GM12801 (cell line): ENCODE results near the gene P4HA2.

Experiments
- CTCF ChIP-seq: IDR thresholded peaks from one replicate; pipeline ENCODE4 v1.5.1; 2011; ENCODE audit warnings: control low read depth; ENCODE audit not compliant: insufficient read length; ENCODE audit errors: extremely low read depth

The P4HA2 gene

GRCh38 chr5:132232465-132232864 is 4.8 kb upstream of the P4HA2 start:
- no peak for TF ChIP-seq CTCF

- TF ChIP-seq CTCF: no peak
These were observed 3.2 kb upstream of the P4HA2 start for GRCh38 chr5:132230871-132231270.

- TF ChIP-seq CTCF: no peak
These were observed 1.6 kb upstream of the P4HA2 start for GRCh38 chr5:132229236-132229635.

- no peak for TF ChIP-seq CTCF
These were observed 785 bp upstream of the P4HA2 start for GRCh38 chr5:132228241-132229035.

- no peak for TF ChIP-seq CTCF
These were observed 493 bp downstream of the P4HA2 start for GRCh38 chr5:132227235-132227484.

- no peak for TF ChIP-seq CTCF
These were observed 978 bp downstream of the P4HA2 start for GRCh38 chr5:132226516-132227234.

GRCh38 chr5:132225165-132226032 is 2.3 kb downstream of the P4HA2 start:
- no peak for TF ChIP-seq CTCF
